Stimulated activated CD8-positive, alpha-beta memory T cell treated with anti-CD3 and anti-CD28 coated beads, Interleukin-12 subunit alpha, Interleukin-12 subunit beta, amount 100 ng/mL, for 24 hours (primary cell): ENCODE results near the gene LIN52.
"Not testable (repeated sequence)": the region's sequence is repeated elsewhere in the genome, so short reads cannot be mapped to it uniquely, and the experiment has no call there.

ENCODE experiments used
- DNase-seq: peaks from one replicate; pipeline ENCODE4 v3.0.0-alpha.2; 2020; ENCODE audit errors: extremely low read depth

The LIN52 gene

GRCh38 chr14:74109369-74109768 is 24.6 kb downstream of the LIN52 start:
- DNase-seq, result no peak

- not testable (repeated sequence) for DNase-seq
These were observed 26.9 kb downstream of the LIN52 start for GRCh38 chr14:74111395-74112216.

GRCh38 chr14:74125487-74125886 is 40.7 kb downstream of the LIN52 start:
- DNase-seq, result not testable (repeated sequence)

GRCh38 chr14:74126315-74127013 is 41.7 kb downstream of the LIN52 start:
- no peak for DNase-seq

- no peak for DNase-seq
These were observed 42.9 kb downstream of the LIN52 start for GRCh38 chr14:74127634-74128033.

- no peak for DNase-seq
These were observed 49.2 kb downstream of the LIN52 start for GRCh38 chr14:74133833-74134481.

GRCh38 chr14:74134484-74134883 is 49.7 kb downstream of the LIN52 start:
- DNase-seq, result no peak

GRCh38 chr14:74135426-74135825 is 50.7 kb downstream of the LIN52 start:
- no peak for DNase-seq

- no peak for DNase-seq
These were observed 55.7 kb downstream of the LIN52 start for GRCh38 chr14:74140374-74140850.

GRCh38 chr14:74141703-74142102 is 56.9 kb downstream of the LIN52 start:
- DNase-seq, result no peak

GRCh38 chr14:74142523-74142922 is 57.8 kb downstream of the LIN52 start:
- no peak for DNase-seq

GRCh38 chr14:74144789-74145188 is 60.0 kb downstream of the LIN52 start:
- no peak for DNase-seq

- no peak for DNase-seq
These were observed 62.8 kb downstream of the LIN52 start for GRCh38 chr14:74147571-74147970.

GRCh38 chr14:74148705-74149104 is 63.9 kb downstream of the LIN52 start:
- DNase-seq, result no peak

- no peak for DNase-seq
These were observed 70.5 kb downstream of the LIN52 start for GRCh38 chr14:74155287-74155686.

- no peak for DNase-seq
These were observed 71.0 kb downstream of the LIN52 start for GRCh38 chr14:74155749-74156148.

- DNase-seq, result no peak
These were observed 76.0 kb downstream of the LIN52 start for GRCh38 chr14:74160763-74161162.

GRCh38 chr14:74161526-74162158 is 76.9 kb downstream of the LIN52 start:
- no peak for DNase-seq

- DNase-seq, result no peak
These were observed 85.2 kb downstream of the LIN52 start for GRCh38 chr14:74169906-74170305.

GRCh38 chr14:74176400-74176793 is 91.6 kb downstream of the LIN52 start:
- no peak for DNase-seq

GRCh38 chr14:74179856-74180255 is 95.1 kb downstream of the LIN52 start:
- no peak for DNase-seq

GRCh38 chr14:74190927-74191575 is 106.3 kb downstream of the LIN52 start:
- no peak for DNase-seq
